ENCODE results near the gene SELENOI. TPM values are rescaled to one million over a fixed set of nuclear protein-coding genes. Genes with fewer than 3 reads are reported as not detected.
"Not testable (repeated sequence)": the region's sequence is repeated elsewhere in the genome, so short reads cannot be mapped to it uniquely, and the experiment has no call there.

Gene SELENOI, protein sequence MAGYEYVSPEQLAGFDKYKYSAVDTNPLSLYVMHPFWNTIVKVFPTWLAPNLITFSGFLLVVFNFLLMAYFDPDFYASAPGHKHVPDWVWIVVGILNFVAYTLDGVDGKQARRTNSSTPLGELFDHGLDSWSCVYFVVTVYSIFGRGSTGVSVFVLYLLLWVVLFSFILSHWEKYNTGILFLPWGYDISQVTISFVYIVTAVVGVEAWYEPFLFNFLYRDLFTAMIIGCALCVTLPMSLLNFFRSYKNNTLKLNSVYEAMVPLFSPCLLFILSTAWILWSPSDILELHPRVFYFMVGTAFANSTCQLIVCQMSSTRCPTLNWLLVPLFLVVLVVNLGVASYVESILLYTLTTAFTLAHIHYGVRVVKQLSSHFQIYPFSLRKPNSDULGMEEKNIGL
- total RNA-seq (10 to 100 TPM; 20.7 to 21.5 TPM), polyA plus RNA-seq (1 to 10 TPM; 2.6 to 4.6 (median 4.0) TPM), total RNA-seq (36.4 to 199 (median 54.1) reads per million in 6 experiments)

GRCh38 chr2:26345545-26346453, at the start of gene SELENOI:
Gene SELENOI, plus strand, starts transcription at chr2:26346143. Its CDS starts 90 bp downstream, at chr2:26346233.
- Mint-ChIP-seq H3K9me3 (no peaks in the 10 kb centered on the region), H3K4me3 (peak within 1 kb of the TSS; percentile 97 to 100 (median 100)), H3K36me3 (peaks cover 0 to 7% (median 0%) of the 10 kb centered on the region in 3 donors), H3K27me3 (no peaks in the 10 kb centered on the region), H3K27ac (peak within 1 kb of the TSS; percentile 98 to 100 (median 99)), H3K4me1 (peaks cover 20 to 53% (median 39%) of the 10 kb centered on the region in 4 donors)
- ATAC-seq: peak; percentile 92 to 93
- POLR2A ChIA-PET: interaction anchor here (0.7 to 3.8 kb wide), 9 partner anchors 8 to 467 kb away, joined by 3 to 20 read pairs (median 6); partner anchors contain the start of genes ASXL2, HADHA, HADHB and RAB10
- DNase-seq: peak; percentile 98 to 100 (median 100)

GRCh38 chr2:26297061-26297460, 48.9 kb upstream of the SELENOI start:
- Mint-ChIP-seq H3K9me3 (no peaks in the 10 kb centered on the region), H3K27me3 (no peaks in the 10 kb centered on the region), H3K27ac (peak overlapping the region in 1 of 10 donors; percentile 48), H3K36me3 (peaks cover 0 to under 1% (median 0%) of the 10 kb centered on the region in 3 donors), H3K4me1 (peaks cover 0 to 2% (median 0%) of the 10 kb centered on the region in 4 donors), H3K4me3 (peak overlapping the region in 1 of 10 donors; percentile 42)
- ATAC-seq (no peak), DNase-seq (no peak)
- POLR2A ChIA-PET: interaction anchor here (0.7 to 2.2 kb wide), 3 partner anchors 52 to 112 kb away, joined by 3 to 6 read pairs (median 6); partner anchors contain the start of genes HADHA and HADHB

DNA sequence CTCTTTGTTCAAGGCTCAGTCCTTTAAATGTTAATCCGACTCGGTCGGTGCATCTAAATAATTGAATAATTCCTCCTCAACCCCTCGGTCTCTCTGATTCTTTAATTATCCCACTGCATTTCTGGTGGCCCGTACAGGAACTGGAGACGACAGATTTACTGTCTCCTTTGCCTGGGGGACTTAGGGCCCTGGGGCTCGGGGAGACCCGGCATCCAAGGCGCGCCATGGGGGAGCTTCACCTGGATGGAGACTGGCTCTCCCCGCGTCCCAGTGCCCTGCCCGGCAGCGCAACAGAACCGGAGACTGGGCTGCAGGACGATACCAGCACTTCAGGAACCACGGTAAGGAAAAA, 47.7 kb upstream of the SELENOI start:
- DNase-seq (no peak), ATAC-seq (no peak)
- H3K9me3 Mint-ChIP-seq: no peaks in the 10 kb centered on the region
- no peak overlapping the region for H3K4me3 Mint-ChIP-seq
- no peak overlapping the region for H3K27ac Mint-ChIP-seq
- H3K27me3 Mint-ChIP-seq: no peaks in the 10 kb centered on the region
- POLR2A ChIA-PET: interaction anchor here (0.6 to 2.2 kb wide), 3 partner anchors 47 to 783 kb away, joined by 4 to 12 read pairs (median 6); partner anchors contain the start of genes ADGRF3, HADHA, HADHB and SELENOI
- H3K36me3 Mint-ChIP-seq: peaks cover 0 to 6% (median 3%) of the 10 kb centered on the region in 3 donors
- H3K4me1 Mint-ChIP-seq: peaks cover 0 to 3% (median 1%) of the 10 kb centered on the region in 4 donors

DNA sequence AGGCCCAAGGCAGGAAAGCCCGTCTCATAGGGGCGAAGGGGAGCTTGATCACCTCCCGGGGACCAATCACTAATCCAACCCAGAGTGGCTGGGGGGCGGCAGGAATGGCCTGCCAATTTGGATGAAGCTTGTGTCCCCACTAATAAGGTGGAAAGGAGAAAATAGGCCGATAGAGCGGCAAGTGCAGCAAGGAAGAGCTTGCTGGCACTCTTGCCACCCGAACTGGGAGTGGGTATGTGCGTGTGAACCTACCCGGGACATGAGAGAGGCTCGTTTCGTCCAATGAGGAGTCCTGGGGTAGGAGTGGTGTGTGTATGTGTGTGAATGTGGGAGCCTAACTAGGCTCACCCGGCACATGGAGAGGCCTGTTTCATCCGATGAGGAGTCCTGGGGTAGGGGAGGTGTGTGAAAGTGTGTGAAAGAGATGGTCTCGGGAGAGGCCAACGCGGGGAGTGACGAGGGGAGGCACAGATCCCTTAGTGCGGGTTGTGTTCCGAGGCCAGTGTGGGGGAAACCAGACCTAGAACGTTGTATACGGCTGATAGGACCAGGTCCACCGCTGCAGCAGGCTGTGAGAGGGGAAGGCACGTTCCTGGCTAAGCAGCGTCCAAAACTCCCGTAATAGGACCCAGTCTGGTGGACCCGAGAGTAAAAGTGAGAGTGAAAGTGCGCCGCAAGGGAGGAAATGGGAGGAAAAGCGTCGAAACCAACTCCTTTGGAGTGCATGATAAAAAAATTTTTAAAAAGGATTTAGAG, 47.1 kb upstream of the SELENOI start:
- Mint-ChIP-seq H3K27ac (no peak overlapping the region), H3K27me3 (no peaks in the 10 kb centered on the region), H3K36me3 (peaks cover 0 to 11% (median 8%) of the 10 kb centered on the region in 3 donors), H3K4me3 (no peak overlapping the region), H3K4me1 (peaks cover 0 to 3% (median 1%) of the 10 kb centered on the region in 4 donors), H3K9me3 (no peaks in the 10 kb centered on the region)
- ATAC-seq (peak; percentile 73 to 83), DNase-seq (peak; percentile 16 to 75 (median 44))
- POLR2A ChIA-PET: interaction anchor here (0.6 to 2.2 kb wide), 5 partner anchors 46 to 782 kb away, joined by 4 to 26 read pairs (median 9); partner anchors contain the start of genes ADGRF3, HADHA, HADHB and RAB10

DNA sequence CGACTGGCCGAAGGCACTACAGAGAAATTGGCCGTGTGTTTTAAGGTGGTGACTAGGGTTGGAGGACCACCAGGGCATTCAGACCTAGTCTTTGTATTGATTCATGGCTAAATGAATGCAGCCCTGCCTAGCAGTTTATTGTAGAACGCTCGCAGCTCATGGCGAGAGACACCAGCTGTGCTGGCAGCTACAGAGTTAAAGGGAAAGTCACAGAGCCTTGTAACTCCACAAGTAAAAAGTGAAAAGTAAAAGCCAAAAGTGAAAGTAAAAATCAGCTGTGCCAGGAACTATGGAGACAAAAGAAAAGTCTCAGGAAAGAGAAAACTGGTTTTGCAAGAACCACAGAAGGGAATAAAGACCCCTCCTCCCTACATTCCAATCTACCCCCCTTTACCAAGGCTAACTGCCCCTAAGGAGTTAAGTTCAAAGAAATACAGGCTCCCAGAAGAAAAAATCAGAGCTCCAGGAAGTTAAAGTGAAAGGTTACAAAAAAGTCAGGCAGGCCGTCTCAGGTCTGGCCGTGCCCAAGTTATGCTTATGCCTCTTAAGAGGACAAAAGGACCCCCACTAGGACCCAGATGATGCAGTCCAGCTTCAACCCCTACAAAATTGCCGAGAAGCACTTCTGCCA, 46.4 kb upstream of the SELENOI start:
- peak; percentile 50 to 67 for ATAC-seq
- peak in 6 of 10 donors; percentile 9 to 56 (median 38) for DNase-seq
- no peaks in the 10 kb centered on the region for H3K27me3 Mint-ChIP-seq
- no peak overlapping the region for H3K4me3 Mint-ChIP-seq
- H3K27ac Mint-ChIP-seq: no peak overlapping the region
- peaks cover 0 to 5% (median 3%) of the 10 kb centered on the region in 4 donors for H3K4me1 Mint-ChIP-seq
- peaks cover 0 to 18% (median 8%) of the 10 kb centered on the region in 3 donors for H3K36me3 Mint-ChIP-seq
- no peaks in the 10 kb centered on the region for H3K9me3 Mint-ChIP-seq
- POLR2A ChIA-PET: interaction anchor here (0.7 to 1.7 kb wide), 9 partner anchors 15 to 1809 kb away, joined by 3 to 26 read pairs (median 4); partner anchors contain the start of genes HADHA, HADHB, KIF3C and RAB10

- ATAC-seq (peak; percentile 36 to 68), DNase-seq (peak in 2 of 10 donors; percentile 14 to 48)
- Mint-ChIP-seq H3K4me1 (peaks cover 0 to 5% (median 3%) of the 10 kb centered on the region in 4 donors), H3K36me3 (peaks cover 0 to 24% (median 8%) of the 10 kb centered on the region in 3 donors), H3K4me3 (no peak overlapping the region), H3K27ac (no peak overlapping the region), H3K27me3 (no peaks in the 10 kb centered on the region), H3K9me3 (no peaks in the 10 kb centered on the region)
- POLR2A ChIA-PET: interaction anchor here (0.7 to 1.7 kb wide), 8 partner anchors 16 to 1810 kb away, joined by 3 to 26 read pairs (median 5); partner anchors contain the start of genes HADHA, HADHB, KIF3C and RAB10
Measured at GRCh38 chr2:26300234-26300925, 45.6 kb upstream of the SELENOI start.

DNA sequence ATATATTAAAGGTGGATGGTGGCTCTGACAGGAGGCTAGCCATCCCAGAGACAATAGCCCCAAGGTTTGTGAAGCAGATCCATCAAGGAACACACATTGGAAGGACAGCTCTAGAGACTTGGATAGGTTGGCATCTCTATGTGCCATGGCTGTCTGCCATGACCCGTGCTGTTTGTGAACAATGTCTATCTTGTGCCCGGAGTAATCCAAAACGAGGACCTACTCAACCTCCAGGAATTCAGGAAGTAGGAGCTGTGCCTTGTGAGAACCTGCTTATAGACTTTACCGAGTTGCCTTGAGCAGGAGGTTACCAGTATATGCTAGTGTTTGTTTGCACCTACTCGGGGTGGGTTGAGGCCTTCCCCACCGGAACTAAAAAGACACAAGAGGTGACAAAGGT, 43.1 kb upstream of the SELENOI start:
- ATAC-seq: no peak
- no peak for DNase-seq
- Mint-ChIP-seq H3K9me3 (no peaks in the 10 kb centered on the region), H3K36me3 (peaks cover 0 to 27% (median 8%) of the 10 kb centered on the region in 3 donors), H3K27me3 (no peaks in the 10 kb centered on the region), H3K4me3 (no peak overlapping the region), H3K4me1 (peaks cover 0 to 7% (median 4%) of the 10 kb centered on the region in 4 donors), H3K27ac (no peak overlapping the region)
- POLR2A ChIA-PET: no interaction called here

GRCh38 chr2:26305094-26305493, 40.8 kb upstream of the SELENOI start:
- DNase-seq, H3K27me3 Mint-ChIP-seq, H3K4me3 Mint-ChIP-seq, H3K4me1 Mint-ChIP-seq, H3K9me3 Mint-ChIP-seq, H3K27ac Mint-ChIP-seq, ATAC-seq: not testable (repeated sequence)
- POLR2A ChIA-PET: interaction anchor here (0.6 kb wide), 1 partner anchor 272 kb away, joined by 4 read pairs; no protein-coding TSS in a partner anchor
- H3K36me3 Mint-ChIP-seq: peaks cover 0 to 39% (median 8%) of the 10 kb centered on the region in 3 donors

DNA sequence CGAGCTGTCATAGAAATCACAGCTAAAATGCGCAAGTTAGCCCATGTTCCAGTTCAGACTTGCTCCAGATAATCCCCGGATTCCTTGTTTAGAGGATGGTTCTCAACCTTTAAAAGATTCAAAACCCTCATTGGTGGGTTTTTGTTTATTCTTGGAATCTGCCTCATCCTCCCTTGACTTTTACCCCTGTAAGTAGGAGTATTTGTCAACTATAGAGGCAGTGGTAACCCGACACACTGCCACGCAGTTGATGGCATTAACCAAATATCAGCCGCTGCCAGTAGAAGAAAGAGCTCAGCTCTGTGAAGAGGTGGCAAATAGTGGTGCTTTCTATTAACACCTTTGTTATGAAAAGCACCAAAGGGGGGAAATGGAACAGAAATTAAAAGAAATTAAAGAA, 40.4 kb upstream of the SELENOI start:
- POLR2A ChIA-PET: no interaction called here
- Mint-ChIP-seq H3K36me3 (peaks cover 0 to 43% (median 8%) of the 10 kb centered on the region in 3 donors), H3K4me3 (no peak overlapping the region), H3K9me3 (no peaks in the 10 kb centered on the region), H3K27me3 (no peaks in the 10 kb centered on the region), H3K4me1 (peaks cover 0 to 7% (median 4%) of the 10 kb centered on the region in 4 donors), H3K27ac (peak overlapping the region in 1 of 10 donors; percentile 78)
- ATAC-seq (no peak), DNase-seq (no peak)

GRCh38 chr2:26309921-26310320, 36.0 kb upstream of the SELENOI start:
- no peaks in the 10 kb centered on the region for H3K9me3 Mint-ChIP-seq
- no peak overlapping the region for H3K4me3 Mint-ChIP-seq
- peaks cover 0 to 30% (median 7%) of the 10 kb centered on the region in 3 donors for H3K36me3 Mint-ChIP-seq
- peak overlapping the region in 1 of 10 donors; percentile 68 for H3K27ac Mint-ChIP-seq
- H3K27me3 Mint-ChIP-seq: no peaks in the 10 kb centered on the region
- peaks cover 0 to 3% (median under 1%) of the 10 kb centered on the region in 4 donors for H3K4me1 Mint-ChIP-seq
- no peak for DNase-seq
- ATAC-seq: no peak
- POLR2A ChIA-PET: no interaction called here
